Natural killer cell (primary cell): Measurements from ENCODE around the gene HIVEP3. TPM values are rescaled to one million over a fixed set of nuclear protein-coding genes. Genes with fewer than 3 reads are reported as not detected.

Experiments used
- ATAC-seq, 3 donors: fragments of 150-1000 bp in 2 of 3; fragments of 200-7000 bp in 1 of 3; cut with Tn5 transposase; 1 replicate in 1 of 3; 2 replicates in 2 of 3; pipeline ENCODE4 v1.10.0; 2021; ENCODE audit warnings: mild to moderate bottlenecking in 2 of 3, moderate library complexity in 2 of 3
- DNase-seq, 2 donors: peaks; one replicate each; pipeline versions ENCODE4 v3.0.0 to v3.0.0-alpha.2; 2013 to 2021; ENCODE audit warnings: mixed read lengths in 1 of 2
- H3K27ac ChIP-seq: one replicate; pipeline ENCODE4 v1.5.1; 2013; ENCODE audit warnings: mild to moderate bottlenecking, low read length
- H3K27me3 ChIP-seq: one replicate; pipeline ENCODE4 v1.6.1; 2013; ENCODE audit warnings: low read length; ENCODE audit not compliant: control insufficient read depth, insufficient read depth
- H3K36me3 ChIP-seq: one replicate; pipeline ENCODE4 v1.6.1; 2013; ENCODE audit warnings: low read length; ENCODE audit not compliant: control insufficient read depth, insufficient read depth
- H3K4me1 ChIP-seq: one replicate; pipeline ENCODE4 v1.6.1; 2013; ENCODE audit warnings: low read length; ENCODE audit not compliant: control insufficient read depth, insufficient read depth
- H3K4me3 ChIP-seq: one replicate; pipeline ENCODE4 v1.5.1; 2013; ENCODE audit warnings: low read length
- H3K9me3 ChIP-seq: one replicate; pipeline ENCODE4 v1.6.1; 2013; ENCODE audit warnings: low read length; ENCODE audit not compliant: control insufficient read depth, insufficient read depth
- H3K27ac Mint-ChIP-seq, 2 donors: one replicate each; pipeline ENCODE4 v1.8.0; 2022; ENCODE audit warnings: mild to moderate bottlenecking in 2 of 2, mixed read lengths in 2 of 2, moderate library complexity in 1 of 2
- H3K27me3 Mint-ChIP-seq, 2 donors: one replicate each; pipeline ENCODE4 v1.8.0; 2022; ENCODE audit warnings: low read depth in 2 of 2, mixed read lengths in 2 of 2
- H3K36me3 Mint-ChIP-seq: one replicate; pipeline ENCODE4 v1.8.0; 2022; ENCODE audit warnings: mixed read lengths
- H3K4me1 Mint-ChIP-seq, 2 donors: one replicate each; pipeline ENCODE4 v1.8.0; 2022; ENCODE audit warnings: mixed read lengths in 2 of 2
- H3K4me3 Mint-ChIP-seq: one replicate; pipeline ENCODE4 v1.8.0; 2022; ENCODE audit warnings: mild to moderate bottlenecking, moderate library complexity, mixed read lengths
- H3K9me3 Mint-ChIP-seq, 2 donors: one replicate each; pipeline ENCODE4 v1.8.0; 2022; ENCODE audit warnings: mixed read lengths in 2 of 2
- CTCF ChIP-seq: fragments of 200-600 bp; IDR thresholded peaks from one replicate; pipeline ENCODE4 v1.8.0; 2022; ENCODE audit warnings: antibody characterized with exemption
- WGBS: methylation state at CpG from one replicate; pipeline ENCODE4 v1.1.7; 2013; ENCODE audit warnings: missing lambda C conversion rate; ENCODE audit not compliant: insufficient coverage; 5-methylcytosine and 5-hydroxymethylcytosine counted together
- intact Hi-C: fragments of 100-400 bp; cut with micrococcal nuclease; formaldehyde crosslinking; loops from one replicate; pipeline ENCODE4 v1.14.2; 2022
- total RNA-seq, 4 donors: library from RNA; stranded (reverse); fragments of 120-200 nt in 1 of 4; gene quantifications; one replicate each; pipeline versions ENCODE4 v1.2.3 to v1.2.4, GENCODE V29; 2013 to 2022

The HIVEP3 gene
- total RNA-seq, 3 donors from 2014 or later (not counting 1 experiment from before 2014, with no cell fraction given), result 26.2 to 35.2 (median 29.8) TPM

GRCh38 chr1:41663671-41664400 is 254.9 kb downstream of the HIVEP3 start:
- Mint-ChIP-seq H3K27ac (peak overlapping the region; percentile 79 to 84), H3K4me3 (peak overlapping the region; percentile 71), H3K9me3 (no peaks in the 10 kb centered on the region), H3K27me3 (no peaks in the 10 kb centered on the region), H3K4me1 (peaks cover 52% of the 10 kb centered on the region in 2 donors), H3K36me3 (no peaks in the 10 kb centered on the region)
- peak in 1 of 2 donors; percentile 26 for DNase-seq
- TF ChIP-seq CTCF, result no peak
- no peak overlapping the region for H3K4me3 ChIP-seq
- no peak for ATAC-seq
- H3K9me3 ChIP-seq, result no peaks in the 10 kb centered on the region
- 88% methylated on average over 5 of the region's 5 CpGs for WGBS
- H3K27me3 ChIP-seq, result no peaks in the 10 kb centered on the region
- H3K36me3 ChIP-seq, result no peaks in the 10 kb centered on the region
- peaks cover 51% of the 10 kb centered on the region for H3K4me1 ChIP-seq
- H3K27ac ChIP-seq, result no peak overlapping the region
- intact Hi-C loops, result loop anchor here (5.0 kb wide), 1 partner anchor 63 kb away; no protein-coding TSS in a partner anchor

- no peak for TF ChIP-seq CTCF
- Histone ChIP-seq H3K4me3 (no peak overlapping the region), H3K36me3 (no peaks in the 10 kb centered on the region), H3K27ac (peak overlapping the region; percentile 67), H3K4me1 (peaks cover 54% of the 10 kb centered on the region), H3K9me3 (no peaks in the 10 kb centered on the region), H3K27me3 (no peaks in the 10 kb centered on the region)
- 42% methylated on average over 27 of the region's 27 CpGs for WGBS
- intact Hi-C loops, result loop anchor here (5.0 kb wide), 1 partner anchor 64 kb away; no protein-coding TSS in a partner anchor
- Mint-ChIP-seq H3K27ac (peak overlapping the region; percentile 79 to 84), H3K9me3 (no peaks in the 10 kb centered on the region), H3K36me3 (no peaks in the 10 kb centered on the region), H3K4me3 (peak overlapping the region; percentile 35), H3K27me3 (no peaks in the 10 kb centered on the region), H3K4me1 (peaks cover 50 to 58% of the 10 kb centered on the region in 2 donors)
- DNase-seq (peak in 1 of 2 donors; percentile 20), ATAC-seq (no peak)
Observed at GRCh38 chr1:41662765-41663437, 255.8 kb downstream of the HIVEP3 start.

- Histone ChIP-seq H3K36me3 (no peaks in the 10 kb centered on the region), H3K4me1 (peaks cover 52% of the 10 kb centered on the region), H3K9me3 (no peaks in the 10 kb centered on the region), H3K27me3 (no peaks in the 10 kb centered on the region), H3K4me3 (peak overlapping the region; percentile 52), H3K27ac (peak overlapping the region; percentile 67)
- peaks cover 44 to 56% of the 10 kb centered on the region in 2 donors for H3K4me1 Mint-ChIP-seq
- peak; percentile 61 to 87 for DNase-seq
- no peak overlapping the region for H3K4me3 Mint-ChIP-seq
- ATAC-seq, result peak; percentile 85 to 93 (median 88)
- H3K36me3 Mint-ChIP-seq, result no peaks in the 10 kb centered on the region
- intact Hi-C loops, result loop anchor here (5.0 kb wide), 1 partner anchor 65 kb away; no protein-coding TSS in a partner anchor
- no peaks in the 10 kb centered on the region for H3K9me3 Mint-ChIP-seq
- peak overlapping the region in 1 of 2 donors; percentile 79 for H3K27ac Mint-ChIP-seq
- H3K27me3 Mint-ChIP-seq, result no peaks in the 10 kb centered on the region
- TF ChIP-seq CTCF, result no peak
- under 1% methylated on average over 105 of the region's 105 CpGs for WGBS
Observed at GRCh38 chr1:41662061-41662764, 256.5 kb downstream of the HIVEP3 start.
